Stomach (tissue), 9 donors: ENCODE data around the gene KHSRP. TPM values are rescaled to one million over a fixed set of nuclear protein-coding genes. Genes with fewer than 3 reads are reported as not detected.

ENCODE experiments used
- DNase-seq, 2 donors: peaks; one replicate each; pipeline versions ENCODE4 v3.0.0 to v3.0.0-alpha.2; 2013 to 2019
- H3K27ac ChIP-seq, 5 donors: fragments of 200-600 bp in 4 of 5; sonication (generic) in 4 of 5; one replicate each; pipeline ENCODE4 v1.5.1; 2013 to 2019; ENCODE audit warnings: mild to moderate bottlenecking in 1 of 5, moderate library complexity in 1 of 5
- H3K27me3 ChIP-seq, 3 donors: fragments of 200-600 bp; sonication (generic); one replicate each; pipeline ENCODE4 v1.5.1; 2017 to 2019; ENCODE audit warnings: mixed run types in 1 of 3
- H3K36me3 ChIP-seq, 4 donors: fragments of 200-600 bp; sonication (generic); 1 replicate in 3 of 4; 2 replicates in 1 of 4; pipeline ENCODE4 v1.5.1; 2016 to 2019
- H3K4me1 ChIP-seq, 4 donors: fragments of 200-600 bp; sonication (generic); one replicate each; pipeline ENCODE4 v1.5.1; 2016 to 2019
- H3K4me3 ChIP-seq, 4 donors: fragments of 200-600 bp; sonication (generic) in 3 of 4; one replicate each; pipeline ENCODE4 v1.5.1; 2016 to 2019; ENCODE audit warnings: mild to moderate bottlenecking in 1 of 4
- H3K9me3 ChIP-seq, 4 donors: fragments of 200-600 bp; sonication (generic); one replicate each; pipeline ENCODE4 v1.5.1; 2016 to 2019
- EP300 ChIP-seq: sonication (generic); formaldehyde crosslinking; IDR thresholded peaks from one replicate; pipeline ENCODE4 v1.6.1; 2017; ENCODE audit warnings: antibody characterized with exemption
- POLR2A ChIP-seq, 4 donors: fragments of 450-650 bp; IDR thresholded peaks; one replicate each; pipeline ENCODE4 v1.6.1; 2016; ENCODE audit warnings: antibody characterized with exemption in 4 of 4, control low read depth in 2 of 4, mild to moderate bottlenecking in 1 of 4, moderate library complexity in 1 of 4
- POLR2AphosphoS5 ChIP-seq, 3 donors: sonication (generic); formaldehyde crosslinking; IDR thresholded peaks; one replicate each; pipeline ENCODE4 v1.6.1; 2016; ENCODE audit warnings: antibody characterized with exemption in 3 of 3
- WGBS, 5 donors: extraction: QIAGEN DNeasy Blood & Tissue Kit in 3 of 5; methylation state at CpG; one replicate each; pipeline versions ENCODE4 v1.1.5 to v1.1.7; 2013 to 2018; 5-methylcytosine and 5-hydroxymethylcytosine counted together
- intact Hi-C: fragments of 100-400 bp; cut with DNase I; formaldehyde crosslinking; loops from one replicate; pipeline ENCODE4 v1.15.1; 2023; ENCODE audit warnings: low total_unique reads
- polyA plus RNA-seq, 3 donors: library from polyadenylated mRNA; stranded (reverse); fragments of 200-250 nt; gene quantifications; one replicate each; pipeline ENCODE4 v1.2.3, GENCODE V29; 2013
- total RNA-seq, 5 donors: library from RNA; depleted of rRNA; stranded (reverse); fragments of >200 nt; gene quantifications; one replicate each; pipeline versions ENCODE4 v1.1.0 to v1.2.3, GENCODE V29; 2014 to 2016
- TF ChIP-seq, protein P1 (sequence below), 7 experiments: fragments of 450-650 bp in 4 of 7; fragments of 200-600 bp in 3 of 7; sonication (generic) in 3 of 7; IDR thresholded peaks; one replicate each; pipeline ENCODE4 v1.5.1; 2016 to 2019; ENCODE audit warnings: antibody characterized with exemption in 7 of 7, control low read depth in 2 of 7, mild to moderate bottlenecking in 1 of 7
- donor health status: healthy with polysubstance abuse.
- donor health status: Bipolar disorder and iron deficiency.
- donor health status: healthy.

Gene KHSRP
- total and polyA plus RNA-seq, 8 donors: 49.1 to 130 (median 111) TPM

DNA sequence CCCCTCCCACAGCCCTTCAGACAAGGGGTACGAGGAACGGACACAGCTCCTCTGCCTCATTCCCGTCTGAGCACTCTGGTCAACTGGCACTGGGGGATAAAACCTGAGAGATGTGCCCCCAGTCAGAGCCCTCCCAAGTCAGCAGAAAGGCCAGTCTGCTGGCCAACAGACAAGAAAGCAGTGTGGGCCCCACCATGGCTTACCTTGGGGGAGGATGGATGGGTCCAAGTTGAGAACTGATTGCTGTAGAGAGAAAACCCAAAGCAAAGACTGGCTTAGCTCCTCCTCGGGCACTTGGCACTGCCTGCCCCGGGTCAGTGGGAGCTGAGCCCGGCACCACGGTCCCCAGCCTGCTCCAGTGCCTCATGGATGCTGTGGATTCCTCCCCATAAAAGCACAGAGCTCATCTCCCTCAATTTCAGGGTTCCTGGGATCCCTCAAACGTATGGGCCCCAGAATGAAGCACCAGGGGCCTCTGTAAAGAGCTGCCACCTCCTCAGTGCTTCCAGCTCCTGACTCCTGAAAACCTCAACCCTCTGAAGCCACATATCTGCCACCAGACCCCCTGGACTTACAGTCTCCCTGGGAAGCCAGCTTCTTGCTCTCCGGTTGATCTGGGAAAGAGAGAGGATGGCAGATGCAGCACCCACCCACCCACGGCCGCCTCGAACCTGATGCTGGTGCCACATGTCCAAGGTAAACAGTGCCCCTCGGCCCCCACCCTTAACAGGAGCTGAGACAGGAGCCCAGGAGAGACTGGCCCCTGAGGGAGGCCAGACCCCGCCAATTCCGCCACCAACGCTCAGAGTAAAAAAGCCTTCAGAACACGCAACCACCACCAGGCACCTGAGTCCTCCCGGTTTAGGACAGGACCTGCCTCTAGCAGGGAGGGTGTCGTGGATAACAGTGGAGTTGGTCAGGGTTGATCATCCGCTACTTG lies 3.3 kb downstream of the KHSRP start:
- peaks cover 15 to 56% (median 43%) of the 10 kb centered on the region in 4 donors for H3K4me1 ChIP-seq
- intact Hi-C loops: no loop called here
- H3K9me3 ChIP-seq: no peaks in the 10 kb centered on the region
- H3K4me3 ChIP-seq: peak overlapping the region in 1 of 4 donors; percentile 3
- H3K27ac ChIP-seq: no peak overlapping the region
- WGBS, 5 donors: 63 to 82% (median 76%) methylated on average over 15 to 20 of the region's 20 CpGs
- no peak for DNase-seq
- TF ChIP-seq POLR2AphosphoS5 (IDR thresholded peaks at IDR 0.05) (no peak), POLR2A (IDR thresholded peaks at IDR 0.05) (no peak), EP300 (no peak)
- TF ChIP-seq, protein P1, sequence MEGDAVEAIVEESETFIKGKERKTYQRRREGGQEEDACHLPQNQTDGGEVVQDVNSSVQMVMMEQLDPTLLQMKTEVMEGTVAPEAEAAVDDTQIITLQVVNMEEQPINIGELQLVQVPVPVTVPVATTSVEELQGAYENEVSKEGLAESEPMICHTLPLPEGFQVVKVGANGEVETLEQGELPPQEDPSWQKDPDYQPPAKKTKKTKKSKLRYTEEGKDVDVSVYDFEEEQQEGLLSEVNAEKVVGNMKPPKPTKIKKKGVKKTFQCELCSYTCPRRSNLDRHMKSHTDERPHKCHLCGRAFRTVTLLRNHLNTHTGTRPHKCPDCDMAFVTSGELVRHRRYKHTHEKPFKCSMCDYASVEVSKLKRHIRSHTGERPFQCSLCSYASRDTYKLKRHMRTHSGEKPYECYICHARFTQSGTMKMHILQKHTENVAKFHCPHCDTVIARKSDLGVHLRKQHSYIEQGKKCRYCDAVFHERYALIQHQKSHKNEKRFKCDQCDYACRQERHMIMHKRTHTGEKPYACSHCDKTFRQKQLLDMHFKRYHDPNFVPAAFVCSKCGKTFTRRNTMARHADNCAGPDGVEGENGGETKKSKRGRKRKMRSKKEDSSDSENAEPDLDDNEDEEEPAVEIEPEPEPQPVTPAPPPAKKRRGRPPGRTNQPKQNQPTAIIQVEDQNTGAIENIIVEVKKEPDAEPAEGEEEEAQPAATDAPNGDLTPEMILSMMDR (IDR thresholded peaks at IDR 0.05): no peak
- peaks cover 54 to 60% (median 59%) of the 10 kb centered on the region in 4 donors for H3K36me3 ChIP-seq
- no peaks in the 10 kb centered on the region for H3K27me3 ChIP-seq

DNA sequence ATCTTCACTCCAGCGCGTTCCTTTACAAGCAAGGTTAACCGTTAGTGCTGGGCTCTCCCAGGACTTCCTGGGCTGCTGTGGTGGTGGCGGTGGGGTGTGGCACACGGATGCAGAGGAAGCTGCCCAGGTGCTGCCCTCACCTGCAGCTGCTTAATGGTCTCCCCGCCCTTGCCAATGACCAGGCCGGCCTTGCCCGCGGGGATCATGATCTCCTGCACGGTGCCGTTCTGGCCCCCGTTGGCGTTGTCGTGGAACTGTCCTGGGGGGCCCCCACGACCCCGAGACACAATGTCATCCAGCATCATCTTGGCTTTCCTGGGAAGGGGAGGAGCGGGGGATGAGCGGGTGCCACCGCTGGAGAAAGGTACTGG lies 6.1 kb downstream of the KHSRP start:
- intact Hi-C loops: no loop called here
- Histone ChIP-seq H3K9me3 (no peaks in the 10 kb centered on the region), H3K36me3 (peaks cover 78 to 88% (median 85%) of the 10 kb centered on the region in 4 donors), H3K4me3 (no peak overlapping the region), H3K27me3 (no peaks in the 10 kb centered on the region), H3K27ac (no peak overlapping the region), H3K4me1 (peaks cover 15 to 57% (median 42%) of the 10 kb centered on the region in 4 donors)
- DNase-seq: no peak
- 86 to 91% (median 88%) methylated on average over 13 to 19 of the region's 19 CpGs for WGBS, 5 donors
- no peak for TF ChIP-seq EP300
- TF ChIP-seq, protein P1 (IDR thresholded peaks at IDR 0.05): no peak
- no peak for TF ChIP-seq POLR2A (IDR thresholded peaks at IDR 0.05)
- no peak for TF ChIP-seq POLR2AphosphoS5 (IDR thresholded peaks at IDR 0.05)

DNA sequence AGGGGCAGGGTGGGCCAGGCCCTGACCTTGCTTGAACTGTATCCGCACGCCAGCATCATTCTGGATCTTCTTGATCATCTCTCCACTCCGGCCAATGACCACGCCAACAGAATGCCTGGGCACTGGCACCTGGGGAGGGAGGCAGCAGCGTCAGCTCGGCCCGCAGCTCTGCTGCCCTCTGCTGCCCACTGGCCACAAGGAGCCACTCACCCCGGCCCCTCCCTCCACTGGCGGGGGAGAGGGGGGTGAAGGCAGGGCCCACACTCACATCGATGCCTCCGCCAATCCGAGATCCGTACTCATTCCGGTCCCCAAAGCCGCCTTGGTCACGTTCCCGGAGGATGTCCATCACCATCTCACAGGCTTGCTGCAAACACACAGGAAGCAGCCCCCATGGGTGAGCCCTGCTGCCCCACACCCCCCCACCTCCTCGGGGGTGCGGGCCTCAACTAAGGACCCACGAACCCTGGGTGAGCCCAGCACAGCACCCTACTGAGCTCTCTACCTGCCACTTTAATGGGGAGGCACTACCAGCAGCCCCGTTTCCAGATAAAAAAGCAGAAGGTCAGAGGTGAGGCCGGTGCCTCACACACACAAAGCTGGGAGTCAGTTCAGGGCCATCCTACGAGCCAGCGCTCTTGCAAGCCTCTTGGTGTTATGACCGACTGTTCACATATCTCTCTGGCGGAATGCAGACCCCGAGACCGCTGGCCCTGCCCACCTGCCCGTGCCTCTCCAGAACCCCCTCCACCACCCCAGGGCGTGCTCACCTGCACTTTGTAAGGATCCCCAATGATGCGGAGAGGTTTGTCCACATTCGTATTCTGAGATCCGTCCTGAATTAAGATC lies 6.7 kb downstream of the KHSRP start:
- Histone ChIP-seq H3K36me3 (peaks cover 78 to 93% (median 85%) of the 10 kb centered on the region in 4 donors), H3K4me1 (peaks cover 13 to 56% (median 39%) of the 10 kb centered on the region in 4 donors), H3K27me3 (no peaks in the 10 kb centered on the region), H3K27ac (peak overlapping the region in 1 of 5 donors; percentile 35), H3K9me3 (no peaks in the 10 kb centered on the region), H3K4me3 (no peak overlapping the region)
- intact Hi-C loops: no loop called here
- TF ChIP-seq POLR2AphosphoS5 (IDR thresholded peaks at IDR 0.05): no peak
- TF ChIP-seq, protein P1 (IDR thresholded peaks at IDR 0.05): peak in 3 of 7 experiments; percentile 7 to 23 (median 8)
- DNase-seq: peak in 1 of 2 donors; percentile 64
- 60 to 72% (median 67%) methylated on average over 23 to 33 of the region's 33 CpGs for WGBS, 5 donors
